Prostate gland (tissue), 2 donors: ENCODE measurements around the gene C1QTNF1. TPM values are rescaled to one million over a fixed set of nuclear protein-coding genes. Genes with fewer than 3 reads are reported as not detected.

Source experiments
- DNase-seq: peaks from one replicate; pipeline ENCODE4 v3.0.0-alpha.2; 2019; ENCODE audit warnings: low spot score
- H3K27ac ChIP-seq, 2 donors: fragments of 200-600 bp; sonication (generic); 2 replicates each; pipeline ENCODE4 v1.5.1; 2017 to 2019
- H3K27me3 ChIP-seq: fragments of 200-600 bp; sonication (generic); replicated peaks from 2 replicates; pipeline ENCODE4 v1.5.1; 2019; ENCODE audit not compliant: insufficient read depth
- H3K36me3 ChIP-seq, 2 donors: fragments of 200-600 bp; sonication (generic); 1 replicate in 1 of 2; 2 replicates in 1 of 2; pipeline versions ENCODE4 v1.5.1 to v1.8.1; 2017 to 2019
- H3K4me1 ChIP-seq: fragments of 200-600 bp; sonication (generic); replicated peaks from 2 replicates; pipeline ENCODE4 v1.5.1; 2019
- H3K4me3 ChIP-seq, 2 donors: fragments of 200-600 bp; sonication (generic); 2 replicates each; pipeline ENCODE4 v1.5.1; 2017 to 2019
- H3K9me3 ChIP-seq: fragments of 200-600 bp; sonication (generic); 2 replicates; pipeline ENCODE4 v1.5.1; 2017
- POLR2A ChIP-seq: fragments of 450-650 bp; IDR thresholded peaks from one replicate; pipeline ENCODE4 v1.6.1; 2016; ENCODE audit warnings: antibody characterized with exemption, mild to moderate bottlenecking
- POLR2AphosphoS5 ChIP-seq: sonication (generic); formaldehyde crosslinking; IDR thresholded peaks from one replicate; pipeline ENCODE4 v1.6.1; 2017; ENCODE audit warnings: antibody characterized with exemption
- WGBS: methylation state at CpG from one replicate; pipeline ENCODE4 v1.1.5; 2018; 5-methylcytosine and 5-hydroxymethylcytosine counted together
- intact Hi-C: fragments of 100-400 bp; cut with DNase I; formaldehyde crosslinking; loops from one replicate; pipeline ENCODE4 v1.14.2; 2022
- total RNA-seq, 2 donors: library from RNA; depleted of rRNA; stranded (reverse); fragments of >200 nt; gene quantifications; one replicate each; pipeline ENCODE4 v1.1.0, GENCODE V29; 2016
- TF ChIP-seq, protein P1 (sequence below), 4 experiments: fragments of 200-600 bp in 2 of 4; fragments of 450-650 bp in 2 of 4; sonication (generic) in 2 of 4; IDR thresholded peaks; 1 replicate in 3 of 4; 2 replicates in 1 of 4; pipeline ENCODE4 v1.5.1; 2016 to 2019; ENCODE audit warnings: antibody characterized with exemption in 4 of 4, mild to moderate bottlenecking in 2 of 4, moderate library complexity in 2 of 4

C1QTNF1 gene
- total RNA-seq, 2 donors from 2014 or later = 16.3 to 57.9 TPM

- Histone ChIP-seq H3K36me3 (peaks cover 0 to 8% of the 10 kb centered on the region in 2 donors), H3K27ac (peak overlapping the region in 1 of 2 donors; percentile 81), H3K9me3 (no peaks in the 10 kb centered on the region), H3K4me3 (peak overlapping the region in 1 of 2 donors; percentile 90), H3K27me3 (no peaks in the 10 kb centered on the region), H3K4me1 (peaks cover 9% of the 10 kb centered on the region)
- no peak for TF ChIP-seq POLR2A
- TF ChIP-seq POLR2AphosphoS5 = no peak
- TF ChIP-seq, protein P1, sequence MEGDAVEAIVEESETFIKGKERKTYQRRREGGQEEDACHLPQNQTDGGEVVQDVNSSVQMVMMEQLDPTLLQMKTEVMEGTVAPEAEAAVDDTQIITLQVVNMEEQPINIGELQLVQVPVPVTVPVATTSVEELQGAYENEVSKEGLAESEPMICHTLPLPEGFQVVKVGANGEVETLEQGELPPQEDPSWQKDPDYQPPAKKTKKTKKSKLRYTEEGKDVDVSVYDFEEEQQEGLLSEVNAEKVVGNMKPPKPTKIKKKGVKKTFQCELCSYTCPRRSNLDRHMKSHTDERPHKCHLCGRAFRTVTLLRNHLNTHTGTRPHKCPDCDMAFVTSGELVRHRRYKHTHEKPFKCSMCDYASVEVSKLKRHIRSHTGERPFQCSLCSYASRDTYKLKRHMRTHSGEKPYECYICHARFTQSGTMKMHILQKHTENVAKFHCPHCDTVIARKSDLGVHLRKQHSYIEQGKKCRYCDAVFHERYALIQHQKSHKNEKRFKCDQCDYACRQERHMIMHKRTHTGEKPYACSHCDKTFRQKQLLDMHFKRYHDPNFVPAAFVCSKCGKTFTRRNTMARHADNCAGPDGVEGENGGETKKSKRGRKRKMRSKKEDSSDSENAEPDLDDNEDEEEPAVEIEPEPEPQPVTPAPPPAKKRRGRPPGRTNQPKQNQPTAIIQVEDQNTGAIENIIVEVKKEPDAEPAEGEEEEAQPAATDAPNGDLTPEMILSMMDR (IDR thresholded peaks at IDR 0.05) = no peak
- intact Hi-C loops = no loop called here
- whole genome bisulfite sequencing = 84% methylated on average over 9 of the region's 9 CpGs
- no peak for DNase-seq
Observed at GRCh38 chr17:79075861-79076406, 52.0 kb downstream of the C1QTNF1 start.

- Histone ChIP-seq H3K27me3 (no peaks in the 10 kb centered on the region), H3K36me3 (peaks cover 0 to 8% of the 10 kb centered on the region in 2 donors), H3K4me3 (no peak overlapping the region), H3K27ac (no peak overlapping the region), H3K4me1 (peaks cover 9% of the 10 kb centered on the region), H3K9me3 (no peaks in the 10 kb centered on the region)
- WGBS = 74% methylated on average over 12 of the region's 12 CpGs
- intact Hi-C loops = no loop called here
- no peak for DNase-seq
- no peak for TF ChIP-seq POLR2A
- TF ChIP-seq POLR2AphosphoS5 = no peak
- TF ChIP-seq, protein P1 (IDR thresholded peaks at IDR 0.05) = no peak
Observed at GRCh38 chr17:79077587-79077986, 53.6 kb downstream of the C1QTNF1 start.

DNA sequence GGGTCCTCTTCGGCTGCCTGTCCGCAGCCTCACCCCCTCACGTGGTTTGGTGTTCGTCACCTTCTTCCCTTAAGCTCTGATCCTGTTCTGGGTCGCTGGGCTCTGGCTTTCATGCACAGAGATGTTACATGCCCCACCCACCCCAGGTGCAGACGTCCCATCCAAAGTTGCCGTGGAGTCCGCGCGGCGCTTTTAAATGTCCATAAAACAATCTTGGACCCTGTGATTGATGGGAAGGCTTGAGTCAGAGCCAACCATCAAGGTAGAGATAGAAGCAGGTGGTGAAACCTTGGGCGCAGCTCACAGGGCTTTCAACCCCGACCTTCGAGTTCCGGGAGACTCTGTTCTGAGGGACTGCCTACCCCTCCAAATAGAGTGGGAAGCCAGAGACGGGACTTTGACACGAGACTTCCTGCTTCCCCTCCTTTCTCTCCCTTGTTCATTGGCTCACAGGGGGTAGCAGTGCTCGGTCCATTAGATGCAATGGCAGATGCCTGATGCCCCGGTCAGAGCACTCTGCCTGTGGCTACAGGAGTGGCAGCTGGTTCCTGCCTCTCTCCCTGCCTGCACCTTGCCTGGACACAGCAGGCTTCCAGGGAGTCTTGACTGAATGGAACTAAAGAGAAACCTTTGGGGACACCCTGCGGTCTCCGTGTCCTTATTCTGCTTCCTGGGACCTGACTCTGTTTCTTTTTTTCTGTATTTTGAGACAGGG, 54.7 kb downstream of the C1QTNF1 start:
- WGBS = 91% methylated on average over 21 of the region's 21 CpGs
- H3K36me3 ChIP-seq = peaks cover 0 to 8% of the 10 kb centered on the region in 2 donors
- no peak for TF ChIP-seq POLR2AphosphoS5
- TF ChIP-seq, protein P1 (IDR thresholded peaks at IDR 0.05) = no peak
- TF ChIP-seq POLR2A = no peak
- no peak overlapping the region for H3K27ac ChIP-seq
- H3K27me3 ChIP-seq = no peaks in the 10 kb centered on the region
- DNase-seq = no peak
- intact Hi-C loops = no loop called here
- H3K4me1 ChIP-seq = peaks cover 9% of the 10 kb centered on the region
- no peak overlapping the region for H3K4me3 ChIP-seq
- H3K9me3 ChIP-seq = no peaks in the 10 kb centered on the region

GRCh38 chr17:79079421-79080200, 55.6 kb downstream of the C1QTNF1 start:
- peaks cover 0 to 13% of the 10 kb centered on the region in 2 donors for H3K36me3 ChIP-seq
- 90% methylated on average over 22 of the region's 22 CpGs for WGBS
- no peak overlapping the region for H3K27ac ChIP-seq
- no peaks in the 10 kb centered on the region for H3K9me3 ChIP-seq
- no peak for TF ChIP-seq POLR2AphosphoS5
- no peak for TF ChIP-seq POLR2A
- TF ChIP-seq, protein P1 (IDR thresholded peaks at IDR 0.05) = no peak
- H3K4me3 ChIP-seq = no peak overlapping the region
- no peak for DNase-seq
- intact Hi-C loops = loop anchor here (10.0 kb wide), 1 partner anchor 625 kb away; no protein-coding TSS in a partner anchor
- no peaks in the 10 kb centered on the region for H3K27me3 ChIP-seq
- peaks cover 4% of the 10 kb centered on the region for H3K4me1 ChIP-seq
